GM21825 (cell line): Measurements from ENCODE around the gene C5orf58.

ENCODE experiments used
- ATAC-seq: cut with Tn5 transposase; IDR thresholded peaks from one replicate; pipeline ENCODE4 v1.9.1; 2021; ENCODE audit warnings: mild to moderate bottlenecking, moderate library complexity; ENCODE audit not compliant: unreplicated experiment

The C5orf58 gene

GRCh38 chr5:170232786-170233185, at the start of gene C5orf58:
TSS of gene C5orf58 (plus strand) at chr5:170232985. CDS start at chr5:170234977, 1,992 bp downstream.
- no peak for ATAC-seq

- ATAC-seq: no peak
Measured at GRCh38 chr5:170183816-170184687, 48.7 kb upstream of the C5orf58 start.

- ATAC-seq: no peak
Measured at GRCh38 chr5:170184737-170185136, 48.0 kb upstream of the C5orf58 start.

DNA sequence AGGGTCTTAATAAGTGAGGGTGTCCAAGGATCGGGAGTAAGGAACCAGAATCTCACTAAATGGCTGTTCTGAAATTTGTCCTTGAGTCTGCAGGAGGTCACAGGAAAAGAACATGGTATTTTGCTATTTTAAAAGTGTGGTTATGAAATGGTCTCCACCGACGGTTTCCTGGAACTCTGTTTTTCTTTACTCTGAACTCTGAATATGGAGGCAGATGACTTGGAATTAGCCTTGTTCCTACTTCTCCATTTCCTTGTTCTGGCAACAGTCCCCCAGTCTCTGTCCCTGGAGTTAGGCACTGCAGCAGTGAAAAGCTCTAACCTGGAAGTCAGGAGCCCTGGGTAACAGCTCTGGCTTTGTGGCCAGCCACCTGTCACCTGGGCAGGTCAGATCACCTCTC, 46.6 kb upstream of the C5orf58 start:
- ATAC-seq: no peak

DNA sequence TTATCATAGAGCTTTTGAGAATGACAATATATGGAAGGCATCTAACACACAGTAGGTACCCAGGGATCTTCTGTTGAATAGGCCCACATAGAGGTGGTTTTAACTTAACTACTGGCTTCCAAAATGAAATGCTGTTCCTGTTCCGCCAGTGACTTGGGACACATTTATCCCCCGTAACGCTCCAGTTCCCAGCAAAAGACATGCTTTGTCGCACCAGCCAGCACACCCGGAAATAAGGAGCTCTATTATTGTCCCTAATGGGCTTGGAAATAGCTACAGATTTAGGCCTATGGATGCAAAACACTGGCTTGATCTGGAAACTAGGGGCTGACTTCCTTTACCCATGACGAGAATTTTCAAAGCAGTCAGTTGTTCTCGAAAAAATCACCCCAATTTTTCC, 45.9 kb upstream of the C5orf58 start:
- ATAC-seq: no peak

DNA sequence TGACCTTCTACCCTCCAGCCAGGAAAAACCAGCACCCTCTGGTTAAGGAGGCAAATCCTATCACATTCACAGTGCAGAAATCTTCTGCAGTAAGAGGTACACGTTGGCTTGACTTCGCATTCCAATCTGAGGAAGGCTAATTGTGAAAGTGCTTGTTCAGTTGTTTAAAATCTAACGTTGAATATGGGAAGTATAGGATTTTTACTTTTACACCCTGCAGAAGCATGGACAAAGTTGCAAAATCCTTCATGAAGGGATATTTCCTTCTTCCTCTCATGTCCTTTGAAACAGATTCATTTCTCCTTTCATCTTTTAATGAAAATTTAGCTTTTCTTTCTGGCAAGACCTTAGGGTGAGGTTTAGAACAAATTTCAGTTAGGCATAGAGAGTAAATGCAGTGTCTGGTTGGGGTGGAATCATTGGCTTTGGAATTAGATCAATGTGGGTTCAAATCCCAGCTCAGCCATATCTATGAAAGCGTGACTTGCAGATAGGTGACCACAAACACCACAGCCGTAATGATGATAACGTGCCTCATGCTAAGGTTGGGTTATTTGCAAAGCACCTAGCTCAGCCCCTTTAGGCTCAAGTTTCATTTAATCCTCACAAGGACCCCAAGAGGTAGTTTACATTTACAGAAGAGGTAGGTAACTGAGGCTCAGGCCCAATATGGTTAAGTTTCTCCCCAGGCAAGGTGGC, 42.2 kb upstream of the C5orf58 start:
- no peak for ATAC-seq

DNA sequence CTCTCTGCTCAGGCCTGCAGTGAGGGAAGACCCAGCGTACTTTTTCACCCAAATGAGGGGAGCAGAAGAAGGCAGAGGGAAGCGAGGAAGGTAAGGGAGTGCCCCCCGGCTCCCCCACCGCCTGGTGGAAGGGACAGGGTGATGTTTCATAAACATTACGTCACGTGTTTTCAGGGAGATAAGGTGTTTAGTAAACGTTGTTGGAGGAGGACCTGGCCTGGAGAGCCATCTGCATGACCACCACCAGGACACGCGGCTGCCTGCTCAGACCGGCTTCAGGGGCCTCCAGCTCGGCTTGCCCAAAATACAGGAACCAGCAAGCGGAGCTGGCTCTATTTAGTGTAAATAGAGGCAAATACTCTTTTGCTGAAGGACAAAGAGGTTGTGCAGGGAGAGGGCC, 40.0 kb upstream of the C5orf58 start:
- ATAC-seq: no peak

GRCh38 chr5:170195961-170196360, 36.8 kb upstream of the C5orf58 start:
- ATAC-seq: no peak

- no peak for ATAC-seq
Measured at GRCh38 chr5:170200876-170201275, 31.9 kb upstream of the C5orf58 start.

DNA sequence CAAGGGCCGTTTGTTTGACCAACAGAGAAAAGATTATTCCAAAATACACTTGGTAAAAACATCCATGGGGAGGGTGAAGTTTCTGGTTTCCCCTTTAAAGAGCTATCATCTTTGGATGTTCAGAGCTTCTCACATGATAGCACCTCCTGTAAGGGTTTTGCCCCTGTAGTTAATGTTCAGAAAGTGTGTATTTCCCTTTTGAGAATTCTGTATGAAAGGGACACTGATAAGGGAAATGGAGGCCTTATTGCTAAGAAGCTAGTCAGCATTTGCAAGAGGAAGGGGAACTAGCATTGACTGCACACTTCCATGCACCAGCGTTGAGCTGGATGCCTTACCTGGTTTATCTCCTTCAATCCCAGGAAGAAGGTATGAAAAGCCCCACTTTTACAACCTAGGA, 31.5 kb upstream of the C5orf58 start:
- ATAC-seq: no peak

GRCh38 chr5:170202117-170202516, 30.7 kb upstream of the C5orf58 start:
- ATAC-seq: no peak

GRCh38 chr5:170204202-170204601, 28.6 kb upstream of the C5orf58 start:
- no peak for ATAC-seq

GRCh38 chr5:170206216-170206615, 26.6 kb upstream of the C5orf58 start:
- no peak for ATAC-seq

DNA sequence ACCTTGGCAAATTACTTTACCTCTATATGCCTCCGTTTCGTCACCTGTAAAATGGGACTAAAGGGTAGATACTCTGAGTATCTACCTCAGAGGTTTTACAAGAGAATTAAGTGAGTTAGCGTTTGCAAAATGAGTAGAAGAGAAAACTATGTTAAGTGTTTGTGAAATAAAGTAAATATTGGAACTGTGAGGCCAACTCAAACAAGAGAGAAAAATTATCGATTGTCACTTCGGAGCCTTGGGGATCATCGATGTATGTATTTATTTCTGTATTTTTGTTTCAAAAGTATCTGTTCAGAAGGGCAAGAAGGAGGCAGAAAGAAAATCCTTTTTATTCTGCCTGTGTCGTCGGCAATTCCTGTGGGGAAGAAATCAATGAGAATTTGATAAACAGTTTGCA, 25.8 kb upstream of the C5orf58 start:
- no peak for ATAC-seq

GRCh38 chr5:170211575-170212334, 21.0 kb upstream of the C5orf58 start:
- no peak for ATAC-seq

DNA sequence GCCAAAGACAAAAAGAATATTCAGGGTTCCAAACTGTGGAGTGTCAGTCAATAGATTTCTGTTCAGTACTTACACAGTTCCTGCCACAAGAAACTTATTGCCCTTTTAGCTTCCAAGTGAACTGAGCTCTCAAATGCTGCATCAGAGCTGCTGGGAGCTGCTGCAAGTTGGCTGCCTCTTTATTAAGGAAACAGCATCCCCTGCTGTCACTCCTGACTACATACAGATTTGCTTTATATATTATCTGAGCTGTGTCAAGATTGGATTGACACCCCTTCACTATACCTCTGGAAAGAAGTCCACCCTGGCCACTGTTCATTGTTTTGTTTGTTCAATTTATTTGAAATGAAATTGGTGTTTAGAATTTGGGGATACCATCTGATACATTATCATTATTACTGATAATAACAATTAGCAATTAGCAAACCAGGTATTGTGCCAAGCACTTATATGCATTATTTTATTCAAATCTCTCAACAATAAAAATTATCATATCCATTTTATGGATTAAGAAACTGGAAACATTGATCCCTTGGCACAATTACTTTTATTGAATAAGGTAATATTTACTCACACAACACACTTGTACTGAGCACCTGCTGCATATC, 16.4 kb upstream of the C5orf58 start:
- no peak for ATAC-seq

DNA sequence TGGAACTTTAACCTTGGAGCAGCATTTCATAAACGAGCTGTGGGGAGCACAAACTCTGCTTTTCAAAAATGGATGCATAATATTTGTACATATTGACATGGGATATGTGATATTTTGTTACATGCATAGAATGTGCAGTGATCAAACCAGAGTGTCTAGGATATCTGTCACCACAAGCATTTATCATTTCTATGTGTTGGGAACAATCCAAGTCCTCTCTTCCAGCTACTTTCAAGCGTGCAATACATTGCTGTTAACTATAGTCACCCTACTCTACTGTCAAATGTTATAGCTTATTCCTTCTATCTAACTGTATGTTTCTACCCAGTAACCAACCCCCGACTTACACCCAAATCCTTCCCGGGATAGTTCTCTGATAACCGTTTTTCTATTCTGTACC, 15.0 kb upstream of the C5orf58 start:
- no peak for ATAC-seq

GRCh38 chr5:170218726-170219125, 14.1 kb upstream of the C5orf58 start:
- ATAC-seq: no peak

- ATAC-seq: no peak
Measured at GRCh38 chr5:170219615-170220014, 13.2 kb upstream of the C5orf58 start.

- ATAC-seq: no peak
Measured at GRCh38 chr5:170220191-170220590, 12.6 kb upstream of the C5orf58 start.

- ATAC-seq: no peak
Measured at GRCh38 chr5:170221327-170221741, 11.5 kb upstream of the C5orf58 start.
